GM12892 (cell line): ENCODE measurements around the gene WDR11.

Experiments used
- POLR2A ChIP-seq: IDR thresholded peaks from 2 replicates; pipeline ENCODE4 v1.6.1; 2011; ENCODE audit warnings: low read depth, low read length, control low read depth
- POLR2AphosphoS5 ChIP-seq: IDR thresholded peaks from 2 replicates; pipeline ENCODE4 v1.6.1; 2011; ENCODE audit warnings: low read depth, low read length, control low read depth

DNA sequence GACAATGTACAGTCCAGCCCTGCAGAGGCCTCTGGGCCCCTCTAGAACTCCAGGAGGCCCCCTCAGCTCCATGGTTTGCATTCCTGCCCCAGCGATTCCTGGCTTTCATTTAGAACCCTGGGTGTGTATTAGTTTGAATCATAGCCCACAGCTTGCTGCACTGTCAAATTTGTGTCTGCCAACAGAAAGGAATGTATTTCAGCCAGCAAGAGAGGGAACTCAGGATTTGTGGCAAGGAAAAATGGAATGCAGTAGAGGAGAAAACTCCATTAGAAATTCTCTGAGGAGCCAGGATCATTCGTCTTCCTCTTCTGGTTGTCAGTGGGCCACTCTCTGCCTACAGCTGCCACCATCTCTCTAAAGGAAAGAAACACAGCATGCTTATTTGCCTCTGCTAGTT is 27.9 kb upstream of the WDR11 start:
- TF ChIP-seq POLR2A (no peak), POLR2AphosphoS5 (no peak)
